Endometrial microvascular endothelial cells (primary cell): ENCODE results near the gene EBLN2. TPM values are rescaled to one million over a fixed set of nuclear protein-coding genes. Genes with fewer than 3 reads are reported as not detected.
"Not testable (repeated sequence)": the region's sequence is repeated elsewhere in the genome, so short reads cannot be mapped to it uniquely, and the experiment has no call there.

Experiments used
- in situ Hi-C: cut with HindIII; loops from 2 replicates; pipeline ENCODE4 v1.10.0; 2017; ENCODE audit warnings: low sequenced_read_pairs, low pct_unique_long_range_greater_than_20kb; ENCODE audit errors: inconsistent ontology term
- total RNA-seq: library from RNA; depleted of rRNA; stranded (reverse); fragments of >200 nt; gene quantifications from one replicate; pipeline ENCODE4 v1.2.3, GENCODE V29; 2015; ENCODE audit errors: inconsistent ontology term

Gene EBLN2
- total RNA-seq, 1 donor from 2014 or later = 2.4 TPM

- in situ Hi-C loops = no loop called here
Measured at GRCh38 chr3:73056014-73056844, 5.2 kb upstream of the EBLN2 start.

GRCh38 chr3:73056845-73057150 is 4.7 kb upstream of the EBLN2 start:
- in situ Hi-C loops = no loop called here

GRCh38 chr3:73060302-73060723 is 1.1 kb upstream of the EBLN2 start:
- in situ Hi-C loops = no loop called here

GRCh38 chr3:73066243-73066642 is 4.8 kb downstream of the EBLN2 start:
- in situ Hi-C loops = not testable (repeated sequence)

GRCh38 chr3:73068419-73068818 is 7.0 kb downstream of the EBLN2 start:
- in situ Hi-C loops = no loop called here

- in situ Hi-C loops = no loop called here
Measured at GRCh38 chr3:73069187-73069586, 7.7 kb downstream of the EBLN2 start.

- in situ Hi-C loops = no loop called here
Measured at GRCh38 chr3:73069775-73070444, 8.5 kb downstream of the EBLN2 start.

GRCh38 chr3:73070675-73071575 is 9.5 kb downstream of the EBLN2 start:
- in situ Hi-C loops = no loop called here

- in situ Hi-C loops = no loop called here
Measured at GRCh38 chr3:73071952-73072351, 10.5 kb downstream of the EBLN2 start.

- in situ Hi-C loops = no loop called here
Measured at GRCh38 chr3:73072634-73073033, 11.2 kb downstream of the EBLN2 start.

GRCh38 chr3:73073091-73073707 is 11.7 kb downstream of the EBLN2 start:
- in situ Hi-C loops = no loop called here

- in situ Hi-C loops = no loop called here
Measured at GRCh38 chr3:73074781-73075180, 13.3 kb downstream of the EBLN2 start.

- in situ Hi-C loops = no loop called here
Measured at GRCh38 chr3:73080216-73080966, 18.9 kb downstream of the EBLN2 start.

- in situ Hi-C loops = no loop called here
Measured at GRCh38 chr3:73081140-73081539, 19.7 kb downstream of the EBLN2 start.

GRCh38 chr3:73084170-73084569 is 22.7 kb downstream of the EBLN2 start:
- in situ Hi-C loops = no loop called here

- in situ Hi-C loops = no loop called here
Measured at GRCh38 chr3:73086071-73086494, 24.6 kb downstream of the EBLN2 start.

- in situ Hi-C loops = no loop called here
Measured at GRCh38 chr3:73094129-73094528, 32.7 kb downstream of the EBLN2 start.

- in situ Hi-C loops = no loop called here
Measured at GRCh38 chr3:73094951-73095350, 33.5 kb downstream of the EBLN2 start.
